GM21576 (cell line): Measurements from ENCODE around the gene ANKRD39.
A peak's percentile ranks its signal among the peaks of the same experiment; 100 is the strongest.

ENCODE experiments used
- ATAC-seq: cut with Tn5 transposase; IDR thresholded peaks from one replicate; pipeline ENCODE4 v1.9.1; 2021; ENCODE audit warnings: mild to moderate bottlenecking, moderate library complexity; ENCODE audit not compliant: unreplicated experiment

ANKRD39 gene

DNA sequence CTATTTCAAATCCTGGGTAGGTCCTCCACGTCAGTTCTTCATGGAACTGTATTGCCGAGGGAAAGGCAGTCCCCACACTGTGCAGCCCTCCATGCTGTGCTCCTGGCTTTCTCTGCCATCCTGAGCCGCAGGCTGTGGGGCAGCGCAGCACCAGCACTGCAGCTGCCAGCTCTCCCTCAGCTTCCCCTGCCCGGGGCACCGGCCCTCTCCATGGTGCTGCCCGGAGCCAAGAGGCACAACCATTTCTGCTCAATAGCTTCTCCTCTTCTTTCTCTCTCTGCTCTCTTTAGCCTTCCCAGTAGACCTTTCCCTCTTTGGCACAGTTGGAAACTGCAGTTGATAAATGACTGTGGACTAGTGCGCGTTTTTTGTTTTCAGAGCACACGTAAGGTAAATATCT lies 26.1 kb downstream of the ANKRD39 start:
- ATAC-seq = no peak

DNA sequence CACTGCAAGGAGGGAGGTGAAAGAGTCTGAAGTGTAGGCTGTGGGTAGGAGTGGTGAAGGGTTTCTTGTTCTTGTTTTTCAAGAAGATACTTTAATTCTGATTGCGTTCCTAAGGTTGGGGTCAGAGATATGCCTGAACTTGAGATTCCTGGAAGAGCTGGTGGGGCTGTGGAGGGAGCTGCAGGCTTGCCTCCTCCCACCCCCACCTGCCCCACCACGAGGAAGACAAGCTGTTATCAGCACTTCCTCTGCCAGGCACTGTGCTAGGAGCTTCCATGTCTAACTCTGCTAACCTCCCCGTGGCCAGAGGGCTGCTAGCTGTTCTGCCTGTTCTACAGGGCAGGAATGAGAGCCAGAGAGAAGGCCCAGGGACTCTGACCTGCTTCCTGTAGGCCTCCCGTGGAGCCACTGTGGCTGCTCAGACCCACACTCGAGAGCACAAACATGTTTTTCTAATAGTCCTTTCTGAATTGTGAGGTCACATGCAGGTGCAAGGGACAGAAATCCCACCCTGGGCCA lies 27.7 kb downstream of the ANKRD39 start:
- ATAC-seq = no peak

DNA sequence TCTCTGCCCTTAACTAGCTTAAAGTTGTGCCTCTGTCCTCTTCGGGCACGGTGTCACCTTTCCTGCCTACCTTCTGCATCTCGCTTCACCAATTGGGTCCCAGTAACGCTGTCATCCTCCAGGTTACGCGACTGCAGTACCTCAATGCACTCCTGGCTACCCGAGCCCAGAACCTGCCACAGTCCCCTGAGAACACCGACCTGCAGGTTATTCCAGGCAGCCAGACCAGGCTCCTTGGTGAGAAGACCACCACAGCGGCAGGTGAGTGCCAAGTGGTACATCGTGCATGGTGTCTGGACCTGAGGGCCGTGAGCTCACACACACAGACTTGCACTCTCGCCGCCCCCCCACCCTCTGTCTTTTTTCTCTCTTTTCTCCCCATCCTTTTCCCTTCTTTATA lies 28.9 kb downstream of the ANKRD39 start:
- no peak for ATAC-seq

GRCh38 chr2:96828436-96828835 lies 29.4 kb downstream of the ANKRD39 start:
- no peak for ATAC-seq

- ATAC-seq = no peak
These were observed 31.1 kb downstream of the ANKRD39 start for GRCh38 chr2:96826546-96827278.

GRCh38 chr2:96825057-96825456 lies 32.8 kb downstream of the ANKRD39 start:
- ATAC-seq = no peak

DNA sequence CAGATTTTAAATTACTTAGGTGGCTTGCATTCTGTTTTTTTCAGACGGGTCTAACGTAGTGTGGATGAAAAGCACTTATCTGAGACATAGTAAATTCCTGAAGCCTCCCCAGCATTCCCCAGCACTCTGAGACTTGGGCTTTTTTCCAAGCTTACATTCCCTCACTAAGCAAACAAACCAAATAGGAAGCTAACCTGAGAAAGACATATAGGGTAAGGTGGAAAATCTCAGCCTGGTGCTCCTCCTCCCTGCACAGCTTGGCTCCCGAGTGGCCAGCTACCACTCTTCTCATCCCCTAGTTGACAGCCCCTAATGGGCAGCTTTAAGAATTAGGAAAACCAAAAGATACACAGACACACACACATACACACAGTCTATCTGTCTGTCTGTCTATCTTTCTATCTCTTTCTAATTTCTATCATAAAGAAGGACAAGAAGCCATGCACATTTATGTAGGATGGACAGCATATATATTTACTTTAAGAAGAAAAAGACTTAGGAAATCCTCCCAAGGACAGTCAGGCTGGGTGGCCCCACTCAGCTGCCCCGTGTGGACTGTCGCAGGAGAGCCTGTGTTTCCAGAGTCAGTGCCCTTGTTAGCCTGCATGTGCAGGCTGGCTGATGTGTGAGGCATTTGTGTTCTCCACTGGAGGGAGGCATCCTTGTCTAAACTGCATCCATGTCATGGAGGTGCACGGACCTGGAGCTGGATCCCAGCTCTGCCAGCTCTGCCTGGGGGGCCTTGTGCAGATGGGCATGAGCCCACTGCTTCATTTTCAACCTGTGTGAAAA lies 33.5 kb downstream of the ANKRD39 start:
- ATAC-seq = no peak

DNA sequence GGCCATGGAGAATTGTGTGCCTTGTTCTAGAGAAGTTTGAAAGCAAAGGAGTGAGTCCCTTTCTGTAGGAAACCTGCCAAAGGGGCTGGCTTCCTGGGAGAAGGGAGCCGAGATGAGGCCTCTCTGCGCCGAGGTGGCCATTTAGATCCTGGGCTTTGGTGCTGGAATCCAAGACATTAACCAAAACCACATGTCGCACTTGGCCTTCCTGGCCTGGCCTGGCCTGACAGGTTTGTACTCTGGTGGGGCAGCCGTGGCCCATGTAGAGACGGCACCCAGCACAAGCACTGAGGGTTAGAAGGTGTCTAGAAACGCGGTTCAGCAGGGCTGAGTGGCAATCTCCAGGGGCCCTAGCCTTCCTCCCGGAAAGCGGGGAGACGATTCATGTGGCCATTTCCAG lies 34.6 kb downstream of the ANKRD39 start:
- no peak for ATAC-seq

- ATAC-seq = no peak
These were observed 35.0 kb downstream of the ANKRD39 start for GRCh38 chr2:96822786-96823185.

DNA sequence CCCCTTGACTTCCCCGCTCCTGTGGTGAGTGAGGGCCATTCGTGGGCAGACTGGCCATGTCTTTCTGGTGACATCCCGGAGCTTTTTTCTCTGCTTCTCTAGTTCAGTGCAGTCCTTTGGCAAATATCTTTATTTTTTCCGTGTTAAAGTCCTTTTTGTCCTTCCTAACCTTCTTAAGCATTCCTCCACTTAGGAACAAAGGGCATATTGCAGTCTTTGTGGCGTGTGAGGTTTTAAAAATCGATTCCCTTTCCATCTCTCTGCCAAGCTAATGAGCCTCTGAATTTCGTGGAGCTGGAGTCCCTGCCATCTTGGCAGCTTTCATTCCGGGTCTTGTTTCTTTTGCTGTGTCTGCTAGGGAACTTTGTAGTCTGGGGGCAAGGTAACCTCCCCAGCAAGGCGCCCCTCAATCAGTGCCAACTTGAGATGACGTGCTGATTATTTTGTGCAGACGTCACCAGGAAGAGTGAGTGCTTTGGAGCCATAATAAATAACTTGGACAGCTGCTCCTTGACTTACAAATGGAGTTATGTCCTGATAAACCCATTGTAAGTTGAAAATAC lies 36.6 kb downstream of the ANKRD39 start:
- ATAC-seq = no peak

DNA sequence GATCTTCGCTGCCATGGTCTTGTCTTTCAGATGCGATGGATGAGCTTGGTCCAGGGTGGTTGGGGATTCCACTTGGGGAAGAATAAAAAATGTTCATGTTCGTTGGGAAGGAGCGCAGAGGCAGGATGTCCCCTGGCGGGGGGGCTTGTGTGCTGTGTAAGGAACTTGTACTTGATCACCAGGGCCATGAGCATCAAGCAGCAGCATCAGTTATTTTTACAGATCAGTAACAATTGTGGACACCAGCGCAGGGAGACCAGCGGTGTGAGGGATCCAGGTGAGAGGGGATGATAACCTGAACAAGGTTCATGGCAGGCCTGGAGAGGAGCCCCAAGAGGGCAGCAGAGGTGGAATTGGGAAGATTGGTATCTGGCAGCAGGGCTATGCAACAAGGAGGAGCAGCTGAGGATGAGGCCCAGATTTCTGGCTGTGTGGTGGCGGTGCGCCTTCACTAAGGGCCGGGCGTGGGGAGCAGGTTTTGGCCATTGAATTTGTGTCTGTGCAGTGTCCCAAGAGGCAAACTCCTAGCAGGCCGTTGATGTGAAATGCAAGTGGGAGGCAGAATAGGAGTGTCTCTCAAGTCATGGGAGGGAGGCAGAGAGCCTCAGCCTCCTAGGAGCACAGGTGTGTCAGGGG lies 37.8 kb downstream of the ANKRD39 start:
- ATAC-seq = no peak

- no peak for ATAC-seq
These were observed 38.5 kb downstream of the ANKRD39 start for GRCh38 chr2:96819128-96819875.

DNA sequence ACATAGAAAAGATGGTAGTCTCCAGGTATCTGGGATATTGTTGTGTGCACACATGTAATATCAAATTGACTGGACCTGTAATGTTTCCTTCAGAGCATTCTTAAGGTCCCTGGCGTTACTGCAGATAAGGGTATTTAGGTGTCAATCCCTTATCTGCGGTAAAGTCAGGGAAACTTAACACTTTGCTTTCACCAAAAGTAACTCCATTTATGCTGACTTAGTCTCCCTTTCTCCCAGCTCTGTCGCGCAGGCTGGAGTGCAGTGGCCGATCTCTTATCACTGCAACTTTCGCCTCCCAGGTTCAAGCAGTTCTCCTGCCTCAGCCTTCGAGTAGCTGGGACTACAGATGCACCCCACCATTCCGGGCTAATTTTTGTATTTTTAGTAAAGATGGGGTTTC lies 39.9 kb downstream of the ANKRD39 start:
- ATAC-seq = no peak

DNA sequence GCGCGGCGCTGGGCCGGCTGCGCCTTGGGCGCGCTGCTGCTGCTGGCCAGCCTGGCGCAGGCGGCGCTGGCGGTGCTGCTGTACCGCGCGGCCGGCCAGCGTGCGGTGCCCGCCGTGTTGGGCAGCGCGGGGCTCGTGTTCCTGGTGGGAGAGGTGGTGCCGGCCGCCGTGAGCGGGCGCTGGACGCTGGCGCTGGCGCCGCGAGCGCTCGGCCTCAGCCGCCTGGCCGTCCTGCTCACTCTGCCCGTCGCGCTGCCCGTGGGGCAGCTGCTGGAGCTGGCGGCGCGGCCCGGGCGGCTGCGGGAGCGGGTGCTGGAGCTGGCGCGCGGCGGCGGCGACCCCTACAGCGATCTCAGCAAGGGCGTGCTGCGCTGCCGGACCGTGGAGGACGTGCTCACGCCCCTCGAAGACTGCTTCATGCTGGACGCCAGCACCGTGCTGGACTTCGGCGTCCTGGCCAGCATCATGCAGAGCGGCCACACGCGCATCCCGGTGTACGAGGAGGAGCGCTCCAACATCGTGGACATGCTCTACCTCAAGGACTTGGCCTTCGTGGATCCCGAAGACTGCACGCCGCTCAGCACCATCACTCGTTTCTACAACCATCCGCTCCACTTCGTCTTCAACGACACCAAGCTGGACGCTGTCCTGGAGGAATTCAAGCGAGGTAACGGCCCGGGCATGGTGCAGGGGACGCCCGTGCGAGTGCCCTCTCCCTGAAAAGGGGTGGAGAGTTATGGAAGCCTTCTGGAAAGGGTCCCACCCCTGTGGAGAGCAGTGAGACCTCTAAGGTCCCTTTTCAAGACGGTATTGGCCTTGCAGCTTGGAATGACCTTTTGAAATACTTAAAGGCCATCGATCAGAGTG lies 40.7 kb downstream of the ANKRD39 start:
- no peak for ATAC-seq

DNA sequence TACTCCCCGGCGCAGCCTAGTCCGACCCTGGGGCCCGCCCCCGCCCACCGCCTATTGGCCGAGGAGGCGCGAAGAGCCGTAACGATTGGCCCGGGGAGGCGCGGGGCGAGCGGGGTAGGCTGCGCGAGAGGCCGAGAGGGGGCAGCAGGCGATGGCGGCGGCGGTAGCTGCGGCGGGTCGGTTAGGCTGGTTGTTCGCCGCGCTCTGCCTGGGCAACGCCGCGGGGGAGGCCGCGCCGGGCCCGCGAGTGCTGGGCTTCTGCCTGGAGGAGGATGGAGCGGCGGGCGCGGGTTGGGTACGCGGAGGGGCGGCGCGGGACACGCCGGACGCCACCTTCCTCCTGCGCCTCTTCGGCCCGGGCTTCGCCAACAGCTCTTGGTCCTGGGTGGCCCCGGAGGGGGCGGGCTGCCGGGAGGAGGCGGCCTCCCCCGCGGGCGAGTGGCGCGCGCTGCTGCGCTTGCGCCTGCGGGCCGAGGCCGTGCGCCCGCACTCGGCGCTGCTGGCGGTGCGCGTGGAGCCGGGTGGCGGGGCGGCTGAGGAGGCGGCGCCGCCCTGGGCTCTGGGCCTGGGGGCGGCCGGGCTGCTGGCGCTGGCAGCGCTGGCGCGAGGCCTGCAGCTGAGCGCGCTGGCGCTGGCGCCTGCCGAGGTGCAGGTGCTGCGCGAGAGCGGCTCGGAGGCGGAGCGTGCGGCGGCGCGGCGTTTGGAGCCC lies 41.5 kb downstream of the ANKRD39 start, which contains the start of gene CNNM3:
Gene CNNM3, plus strand, starts transcription at position 142 of the 709 bp plus-strand sequence. Its CDS starts 10 bp downstream, at position 152.
- ATAC-seq = peak; percentile 78

- ATAC-seq = no peak
These were observed 42.3 kb downstream of the ANKRD39 start for GRCh38 chr2:96815326-96816126.

DNA sequence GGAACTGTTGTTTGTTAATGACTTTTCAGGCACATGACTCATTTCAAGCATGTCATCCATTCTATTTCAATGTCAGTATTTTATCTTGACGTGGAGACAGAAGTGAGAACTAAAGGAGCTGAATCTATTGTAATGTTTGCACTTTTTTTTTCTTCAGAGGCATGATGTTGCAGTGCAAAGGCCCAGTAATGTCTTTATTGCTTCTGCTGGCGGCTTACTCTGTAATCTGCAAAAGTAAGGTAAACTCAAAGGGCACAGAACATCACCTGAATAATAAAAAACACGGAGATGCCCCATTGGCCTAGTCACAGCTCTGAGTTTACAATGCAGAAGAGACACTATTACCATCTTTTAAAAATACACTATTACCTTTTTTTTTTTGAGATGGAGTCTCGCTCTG lies 44.2 kb downstream of the ANKRD39 start:
- ATAC-seq = no peak

GRCh38 chr2:96811917-96812316 lies 45.9 kb downstream of the ANKRD39 start:
- ATAC-seq = no peak
